ENCODE measurements around the gene CCDC88C. TPM values are rescaled to one million over a fixed set of nuclear protein-coding genes. Genes with fewer than 3 reads are reported as not detected.

Gene CCDC88C
- total and polyA plus RNA-seq, 2 donors (not counting 3 experiments of a cell fraction or from before 2014, with no cell fraction given), result 11.4 to 52.1 TPM

GRCh38 chr14:91405241-91405721, 12.3 kb downstream of the CCDC88C start:
- ChIA-PET CTCF (interaction anchor here (1.2 to 2.9 kb wide), 3 partner anchors 10 to 82 kb away, joined by 3 to 12 read pairs (median 11); no protein-coding TSS in a partner anchor), POLR2A (no interaction called here)
- peaks cover 19% of the 10 kb centered on the region for H3K79me2 ChIP-seq (ENCODE audit: control insufficient read depth, insufficient read depth, low read length)
- H3K9me3 ChIP-seq (replicated peaks; ENCODE audit: control insufficient read depth, insufficient read depth, low read length), result no peaks in the 10 kb centered on the region
- no peak for TF ChIP-seq CTCF (IDR thresholded peaks at IDR 0.05; ENCODE audit: extremely low read depth in 1 of 2, insufficient read depth in 1 of 2, low read depth in 1 of 2, low read length in 2 of 2)
- no peaks in the 10 kb centered on the region for H3K27me3 ChIP-seq (ENCODE audit: control insufficient read depth in 2 of 2, insufficient read depth in 2 of 2, low read length in 2 of 2)
- H3K4me1 ChIP-seq (ENCODE audit: control insufficient read depth, extremely low read depth, insufficient read depth, low read length), result peaks cover 27% of the 10 kb centered on the region
- H3K27ac ChIP-seq (ENCODE audit: insufficient read depth, low read depth, low read length), result no peak overlapping the region
- no peak overlapping the region for H2AFZ ChIP-seq (ENCODE audit: low read depth, low read length)
- no peaks in the 10 kb centered on the region for H3K9me1 ChIP-seq (replicated peaks; ENCODE audit: control insufficient read depth, extremely low read depth, insufficient read depth, low read length)
- H3K4me3 ChIP-seq (replicated peaks in 1 of 3; ENCODE audit: insufficient read depth in 1 of 3, low read depth in 1 of 3, low read length in 3 of 3), result no peak overlapping the region
- FAIRE-seq (no peak), DNase-seq (ENCODE audit: low read depth, low spot score) (no peak)
- no peaks in the 10 kb centered on the region for H4K20me1 ChIP-seq (replicated peaks; ENCODE audit: control insufficient read depth, extremely low read depth, insufficient read depth, low read length)
- dilution Hi-C loops (cut with MboI; ENCODE audit: extremely low pct_ligation_motif_present, low sequenced_read_pairs) (no loop called here), intact Hi-C loops (cut with micrococcal nuclease) (no loop called here)
- H3K4me2 ChIP-seq (ENCODE audit: insufficient read depth, low read length), result no peak overlapping the region
- BruUV-seq (replicated peaks), result no TSS peak
- peaks cover 0 to 11% of the 10 kb centered on the region in 2 experiments for H3K36me3 ChIP-seq (ENCODE audit: control insufficient read depth in 2 of 2, extremely low read depth in 1 of 2, insufficient read depth in 2 of 2, low read length in 2 of 2)
- no peak overlapping the region for H3K9ac ChIP-seq (replicated peaks; ENCODE audit: extremely low read depth, insufficient read depth, low read length)

GRCh38 chr14:91402771-91403600, 14.6 kb downstream of the CCDC88C start:
- TF ChIP-seq POLR2AphosphoS5 (IDR thresholded peaks at IDR 0.05; ENCODE audit: insufficient read depth, low read depth, low read length) (peak; percentile 42), JUN (IDR thresholded peaks at IDR 0.05; ENCODE audit: borderline replicate concordance, insufficient read depth, insufficient read length, low read depth) (no peak), GATA2 (IDR thresholded peaks at IDR 0.05; ENCODE audit: insufficient read depth, insufficient read length, low read depth, low read length) (peak; percentile 60)
- FAIRE-seq (peak; percentile 99), DNase-seq (ENCODE audit: low read depth, low spot score) (peak; percentile 94)
- peak overlapping the region; percentile 12 for H3K9ac ChIP-seq (replicated peaks; ENCODE audit: extremely low read depth, insufficient read depth, low read length)
- intact Hi-C loops (cut with micrococcal nuclease) (loop anchor here (1.0 to 2.0 kb wide), 2 partner anchors 13 to 30 kb away; no protein-coding TSS in a partner anchor), dilution Hi-C loops (cut with MboI; ENCODE audit: extremely low pct_ligation_motif_present, low sequenced_read_pairs) (no loop called here)
- peaks cover 0 to 4% of the 10 kb centered on the region in 2 experiments for H3K36me3 ChIP-seq (ENCODE audit: control insufficient read depth in 2 of 2, extremely low read depth in 1 of 2, insufficient read depth in 2 of 2, low read length in 2 of 2)
- H3K9me3 ChIP-seq (replicated peaks; ENCODE audit: control insufficient read depth, insufficient read depth, low read length), result no peaks in the 10 kb centered on the region
- peaks cover 32% of the 10 kb centered on the region for H3K4me1 ChIP-seq (ENCODE audit: control insufficient read depth, extremely low read depth, insufficient read depth, low read length)
- no peaks in the 10 kb centered on the region for H4K20me1 ChIP-seq (replicated peaks; ENCODE audit: control insufficient read depth, extremely low read depth, insufficient read depth, low read length)
- no peaks in the 10 kb centered on the region for H3K27me3 ChIP-seq (ENCODE audit: control insufficient read depth in 2 of 2, insufficient read depth in 2 of 2, low read length in 2 of 2)
- H3K4me3 ChIP-seq (replicated peaks in 1 of 3; ENCODE audit: insufficient read depth in 1 of 3, low read depth in 1 of 3, low read length in 3 of 3), result peak overlapping the region in 1 of 3 experiments; percentile 13
- H3K27ac ChIP-seq (ENCODE audit: insufficient read depth, low read depth, low read length), result peak overlapping the region; percentile 36
- H3K9me1 ChIP-seq (replicated peaks; ENCODE audit: control insufficient read depth, extremely low read depth, insufficient read depth, low read length), result no peaks in the 10 kb centered on the region
- no TSS peak for BruUV-seq (replicated peaks)
- ChIA-PET POLR2A (no interaction called here), CTCF (interaction anchor here (0.7 to 7.0 kb wide), 5 partner anchors 8 to 79 kb away, joined by 3 to 32 read pairs (median 8); partner anchors contain the start of gene CCDC88C)
- peaks cover 26% of the 10 kb centered on the region for H3K79me2 ChIP-seq (ENCODE audit: control insufficient read depth, insufficient read depth, low read length)
- H2AFZ ChIP-seq (ENCODE audit: low read depth, low read length), result no peak overlapping the region
- peak overlapping the region; percentile 79 for H3K4me2 ChIP-seq (ENCODE audit: insufficient read depth, low read length)

All from endothelial cell of umbilical vein (primary cell).